CD4-positive, alpha-beta T cell treated with Interleukin-15 for 4 hours (primary cell): ENCODE results near the gene CDC42EP2.

ENCODE experiments used
- DNase-seq: peaks from one replicate; pipeline ENCODE4 v3.0.0-alpha.2; 2020; ENCODE audit warnings: low spot score

The CDC42EP2 gene

GRCh38 chr11:65356394-65356972 lies 41.8 kb downstream of the CDC42EP2 start:
- DNase-seq, result no peak

- DNase-seq, result no peak
Measured at GRCh38 chr11:65357856-65358356, 43.2 kb downstream of the CDC42EP2 start.

- no peak for DNase-seq
Measured at GRCh38 chr11:65362320-65362931, 47.8 kb downstream of the CDC42EP2 start.

GRCh38 chr11:65362966-65363365 lies 48.3 kb downstream of the CDC42EP2 start:
- no peak for DNase-seq

- DNase-seq, result no peak
Measured at GRCh38 chr11:65363770-65364169, 49.1 kb downstream of the CDC42EP2 start.

- DNase-seq, result peak; percentile 64
Measured at GRCh38 chr11:65366340-65366773, 51.7 kb downstream of the CDC42EP2 start.

- no peak for DNase-seq
Measured at GRCh38 chr11:65370659-65371049, 56.0 kb downstream of the CDC42EP2 start.
